H1 (cell line): Measurements from ENCODE around the gene COTL1. TPM values are rescaled to one million over a fixed set of nuclear protein-coding genes. Genes with fewer than 3 reads are reported as not detected.

Experiments used
- CTCF ChIA-PET: fragments of 300-600 bp; sonication (Branson Sonifier 250); formaldehyde crosslinking; loops from one replicate; lab custom pipeline; 2021; ENCODE audit not compliant: partially characterized antibody; lab: Charles Lee
- POLR2A ChIA-PET: fragments of 300-600 bp; sonication (Branson Sonifier 250); formaldehyde crosslinking; loops from one replicate; lab custom pipeline; 2021; ENCODE audit warnings: inconsistent platforms; ENCODE audit not compliant: partially characterized antibody; lab: Charles Lee
- DNase-seq, 2 experiments: peaks; one replicate each; pipeline versions ENCODE4 v3.0.0 to v3.0.0-alpha.2; 2010 to 2022; ENCODE audit warnings: low spot score in 2 of 2, low read depth in 1 of 2, mixed read lengths in 1 of 2
- FAIRE-seq: peaks from 2 replicates; lab custom pipeline; 2011; peaks lifted over from hg19 to GRCh38; lab: Jason Lieb, UNC
- H2AFZ ChIP-seq: 2 replicates; pipeline ENCODE4 v1.8.1; 2012; ENCODE audit warnings: low read length, inconsistent platforms
- H2AK5ac ChIP-seq: 2 replicates; pipeline ENCODE4 v1.6.1; 2013; ENCODE audit warnings: low read depth, low read length
- H2BK120ac ChIP-seq: replicated peaks from 2 replicates; pipeline ENCODE3; 2013; ENCODE audit warnings: low read depth, low read length, inconsistent platforms
- H2BK12ac ChIP-seq: 2 replicates; pipeline ENCODE4 v1.6.1; 2013; ENCODE audit warnings: low read depth, low read length
- H2BK15ac ChIP-seq: 2 replicates; pipeline ENCODE4 v1.6.1; 2013; ENCODE audit warnings: low read length
- H2BK20ac ChIP-seq: 2 replicates; pipeline ENCODE4 v1.6.1; 2013; ENCODE audit warnings: low read length
- H2BK5ac ChIP-seq: 2 replicates; pipeline ENCODE4 v1.6.1; 2013; ENCODE audit warnings: low read depth, low read length
- H3K14ac ChIP-seq: 2 replicates; pipeline ENCODE4 v1.6.1; 2013; ENCODE audit warnings: inconsistent platforms; ENCODE audit not compliant: insufficient read length
- H3K18ac ChIP-seq: 2 replicates; pipeline ENCODE4 v1.6.1; 2013; ENCODE audit warnings: low read length; ENCODE audit errors: extremely low read depth
- H3K23ac ChIP-seq: 2 replicates; pipeline ENCODE4 v1.6.1; 2013; ENCODE audit warnings: inconsistent platforms; ENCODE audit not compliant: insufficient read length
- H3K23me2 ChIP-seq: 2 replicates; pipeline ENCODE4 v1.6.1; 2013; ENCODE audit warnings: low read depth, low read length
- H3K27ac ChIP-seq: 2 replicates; pipeline ENCODE4 v1.6.1; 2011; ENCODE audit warnings: low read depth, low read length, inconsistent platforms
- H3K27me3 ChIP-seq, 4 experiments: replicated peaks in 1 of 4; 1 replicate in 1 of 4; 2 replicates in 3 of 4; pipeline versions ENCODE4 v1.6.1 to v1.8.1; 2011 to 2013; ENCODE audit warnings: low read length in 3 of 4, mild to moderate bottlenecking in 3 of 4, inconsistent platforms in 2 of 4, mixed read lengths in 2 of 4, moderate library complexity in 1 of 4; ENCODE audit not compliant: control insufficient read depth in 3 of 4, insufficient read depth in 3 of 4; ENCODE audit errors: extremely low read depth in 1 of 4
- H3K36me3 ChIP-seq, 4 experiments: 2 replicates each; pipeline versions ENCODE4 v1.6.1 to v1.8.1; 2011 to 2013; ENCODE audit warnings: mild to moderate bottlenecking in 4 of 4, low read length in 3 of 4, moderate library complexity in 2 of 4, control low read depth in 1 of 4, inconsistent platforms in 1 of 4; ENCODE audit not compliant: insufficient read depth in 4 of 4, control insufficient read depth in 2 of 4
- H3K4ac ChIP-seq: replicated peaks from 2 replicates; pipeline ENCODE3; 2013; ENCODE audit warnings: low read length, low read depth, mixed read lengths, inconsistent platforms; ENCODE audit not compliant: insufficient read length
- H3K4me1 ChIP-seq, 4 experiments: replicated peaks in 1 of 4; 1 replicate in 1 of 4; 2 replicates in 3 of 4; pipeline versions ENCODE4 v1.6.1 to v1.8.1; 2011 to 2013; ENCODE audit warnings: low read length in 3 of 4, inconsistent platforms in 2 of 4, mixed read lengths in 1 of 4; ENCODE audit not compliant: insufficient read depth in 4 of 4, control insufficient read depth in 3 of 4
- H3K4me2 ChIP-seq, 2 experiments: 2 replicates each; pipeline versions ENCODE4 v1.6.1 to v1.8.1; 2011 to 2013; ENCODE audit warnings: low read depth in 2 of 2, low read length in 2 of 2, control low read depth in 1 of 2, inconsistent platforms in 1 of 2, mild to moderate bottlenecking in 1 of 2; ENCODE audit not compliant: insufficient read depth in 1 of 2
- H3K4me3 ChIP-seq, 4 experiments: fragments of 200-600, 300-600 bp in 1 of 4; sonication (generic), shearing (Covaris generic), sonication (Bioruptor Twin) in 1 of 4; 2 replicates each; pipeline versions ENCODE4 v1.5.1 to v1.8.1; 2011 to 2016; ENCODE audit warnings: low read length in 4 of 4, low read depth in 3 of 4, control low read depth in 2 of 4, inconsistent platforms in 2 of 4, mild to moderate bottlenecking in 2 of 4, mixed read lengths in 1 of 4, moderate library complexity in 1 of 4; ENCODE audit not compliant: insufficient read depth in 2 of 4; ENCODE audit errors: extremely low read depth in 1 of 4
- H3K56ac ChIP-seq: replicated peaks from 2 replicates; pipeline ENCODE3; 2013; ENCODE audit warnings: low read depth, mild to moderate bottlenecking, mixed read lengths, low read length, inconsistent platforms; ENCODE audit not compliant: insufficient read length
- H3K79me1 ChIP-seq: 2 replicates; pipeline ENCODE4 v1.6.1; 2013; ENCODE audit warnings: low read depth, low read length, control low read depth
- H3K79me2 ChIP-seq, 2 experiments: 2 replicates each; pipeline versions ENCODE4 v1.6.1 to v1.8.1; 2012 to 2013; ENCODE audit warnings: low read length in 2 of 2, mild to moderate bottlenecking in 2 of 2, inconsistent platforms in 1 of 2; ENCODE audit not compliant: insufficient read depth in 2 of 2, control insufficient read depth in 1 of 2
- H3K9ac ChIP-seq, 4 experiments: replicated peaks in 1 of 4; 1 replicate in 1 of 4; 2 replicates in 3 of 4; pipeline versions ENCODE4 v1.6.1 to v1.8.1; 2011 to 2013; ENCODE audit warnings: low read depth in 3 of 4, low read length in 3 of 4, control low read depth in 2 of 4, mild to moderate bottlenecking in 2 of 4, moderate library complexity in 2 of 4, inconsistent platforms in 1 of 4; ENCODE audit errors: extremely low read depth in 1 of 4
- H3K9me3 ChIP-seq, 2 experiments: 2 replicates each; pipeline versions ENCODE4 v1.6.1 to v1.8.1; 2012 to 2013; ENCODE audit warnings: mild to moderate bottlenecking in 2 of 2, moderate library complexity in 2 of 2, control low read depth in 1 of 2, inconsistent platforms in 1 of 2, low read depth in 1 of 2, low read length in 1 of 2, mixed read lengths in 1 of 2; ENCODE audit not compliant: insufficient read depth in 2 of 2
- H4K20me1 ChIP-seq, 2 experiments: replicated peaks in 1 of 2; 2 replicates each; pipeline versions ENCODE3 to v1.8.1; 2011 to 2013; ENCODE audit warnings: inconsistent platforms in 2 of 2, low read length in 2 of 2, mild to moderate bottlenecking in 1 of 2; ENCODE audit not compliant: insufficient read depth in 2 of 2, control insufficient read depth in 1 of 2
- H4K5ac ChIP-seq: 2 replicates; pipeline ENCODE4 v1.6.1; 2013; ENCODE audit warnings: low read length, low read depth, mixed read lengths, inconsistent platforms; ENCODE audit not compliant: insufficient read length
- H4K8ac ChIP-seq: 2 replicates; pipeline ENCODE4 v1.8.0; 2013; ENCODE audit warnings: mild to moderate bottlenecking, moderate library complexity, low read length, inconsistent platforms; ENCODE audit not compliant: insufficient read depth; ENCODE audit errors: extremely low read depth
- H4K91ac ChIP-seq: replicated peaks from 2 replicates; pipeline ENCODE3; 2013; ENCODE audit warnings: low read length, mixed read lengths, inconsistent platforms; ENCODE audit not compliant: insufficient read length
- CBX8 ChIP-seq: fragments of 300-800, 300-1000 bp; sonication (generic); IDR thresholded peaks from 2 replicates; pipeline ENCODE4 v1.7.1; 2016; ENCODE audit warnings: low read depth, low read length, borderline replicate concordance
- CHD1 ChIP-seq: IDR thresholded peaks from 2 replicates; pipeline ENCODE4 v1.6.1; 2012; ENCODE audit warnings: low read depth, low read length, improper control_type of control experiment
- CHD2 ChIP-seq: IDR thresholded peaks from 2 replicates; pipeline ENCODE4 v1.6.1; 2012; ENCODE audit warnings: low read length, improper control_type of control experiment
- PHF8 ChIP-seq: fragments of 200-600 bp; sonication (generic); conservative IDR thresholded peaks from 2 replicates; pipeline ENCODE4 v1.7.1; 2012; ENCODE audit warnings: low read depth, mild to moderate bottlenecking, inconsistent platforms, low read length, moderate library complexity
- RBBP5 ChIP-seq: IDR thresholded peaks from 2 replicates; pipeline ENCODE4 v1.7.1; 2012; ENCODE audit warnings: low read depth, mild to moderate bottlenecking, inconsistent platforms, low read length, moderate library complexity, borderline replicate concordance
- SAP30 ChIP-seq: fragments of 300-600 bp; sonication (generic); IDR thresholded peaks from 2 replicates; pipeline ENCODE4 v1.7.1; 2012; ENCODE audit warnings: low read length, moderate library complexity, mild to moderate bottlenecking, inconsistent platforms; ENCODE audit not compliant: insufficient read depth, insufficient replicate concordance
- SIN3A ChIP-seq, 2 experiments: IDR thresholded peaks in 1 of 2; conservative IDR thresholded peaks in 1 of 2; 2 replicates each; pipeline ENCODE4 v1.6.1; 2011 to 2012; ENCODE audit warnings: low read length in 2 of 2, improper control_type of control experiment in 1 of 2, low read depth in 1 of 2, mild to moderate bottlenecking in 1 of 2
- SP1 ChIP-seq: IDR thresholded peaks from 2 replicates; pipeline ENCODE4 v1.6.1; 2011; ENCODE audit warnings: low read depth, low read length
- SUZ12 ChIP-seq: fragments of 200-600 bp; sonication (generic); IDR thresholded peaks from 2 replicates; pipeline ENCODE4 v1.6.1; 2012; ENCODE audit warnings: mild to moderate bottlenecking, inconsistent platforms, low read length, moderate library complexity, mixed read lengths
- TAF1 ChIP-seq: IDR thresholded peaks from 2 replicates; pipeline ENCODE4 v1.6.1; 2011; ENCODE audit warnings: mild to moderate bottlenecking, low read depth, low read length
- YY1 ChIP-seq: IDR thresholded peaks from 2 replicates; pipeline ENCODE4 v1.6.1; 2011; ENCODE audit warnings: low read depth, mild to moderate bottlenecking, low read length
- WGBS, 2 experiments: shearing (Covaris generic) in 1 of 2; methylation state at CpG; one replicate each; pipeline versions ENCODE4 v1.1.6 to v1.1.7; 2013 to 2015; ENCODE audit warnings: low lambda C conversion rate in 2 of 2, mixed read lengths in 2 of 2, inconsistent platforms in 1 of 2, low coverage in 1 of 2, missing lambda C conversion rate in 1 of 2; ENCODE audit not compliant: insufficient replicate concordance in 2 of 2, insufficient coverage in 1 of 2, insufficient read length in 1 of 2; ENCODE audit errors: extremely low coverage in 1 of 2, missing lambda C conversion rate in 1 of 2; 5-methylcytosine and 5-hydroxymethylcytosine counted together
- polyA plus RNA-seq, 7 experiments: library from polyadenylated mRNA; depleted of rRNA in 3 of 7; stranded (reverse) in 5 of 7; unstranded in 2 of 7; fragments of >200 nt in 5 of 7; fragments of 200-250 nt in 2 of 7; gene quantifications; 1 replicate in 5 of 7; 2 replicates in 1 of 7; 4 replicates in 1 of 7; pipeline versions ENCODE4 v1.2.1 to v1.2.3, GENCODE V29; 2011 to 2013; ENCODE audit warnings: missing spikeins in 2 of 7, mixed read lengths in 2 of 7
- total RNA-seq: library from RNA; stranded (reverse); fragmentation: NEBNext Ultra II Directional; extraction: Animal tissue kit (Norgen Biotek cat#: 25700); gene quantifications from 2 replicates; pipeline ENCODE4 v1.2.1, GENCODE V29; 2021
- TF ChIP-seq, protein P1 (sequence below): IDR thresholded peaks from 2 replicates; pipeline ENCODE4 v1.6.1; 2012; ENCODE audit warnings: low read length, inconsistent platforms

Gene COTL1
- total and polyA plus RNA-seq, 2 of the 8 experiments (the other 6 are each of a cell fraction or from before 2014, with no cell fraction given), result 59.2 to 183 TPM

DNA sequence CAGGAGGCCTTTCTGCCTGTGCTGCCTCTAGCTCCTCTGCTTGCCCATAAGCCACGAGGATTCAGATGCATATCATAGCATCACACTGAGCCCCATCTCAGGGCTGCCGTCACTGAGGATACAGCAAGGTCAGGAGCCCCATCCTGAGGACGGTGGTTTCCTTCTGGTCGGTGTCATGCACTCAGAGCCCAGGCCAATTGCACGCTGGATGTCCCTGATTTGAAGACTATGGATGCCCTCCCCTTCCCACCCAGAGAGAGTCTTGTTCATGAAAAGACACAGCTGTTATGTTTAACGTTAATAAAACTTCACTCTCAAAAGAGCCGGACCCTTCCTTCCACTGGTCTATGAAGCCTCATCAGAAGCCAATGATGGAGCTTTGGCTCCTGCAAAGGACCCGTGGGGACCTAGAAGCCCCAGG is 19.9 kb downstream of the COTL1 start:
- no peak overlapping the region; the same call in 1 of the 2 replicates for H3K27ac ChIP-seq
- H3K14ac ChIP-seq, result no peak overlapping the region
- no peak overlapping the region for H3K4ac ChIP-seq
- no peak overlapping the region for H3K9ac ChIP-seq
- no peak for FAIRE-seq
- H3K4me3 ChIP-seq, result no peak overlapping the region
- H2BK5ac ChIP-seq, result no peak overlapping the region
- H3K23ac ChIP-seq, result no peak overlapping the region
- H3K4me1 ChIP-seq, result peaks cover 4 to 30% (median 17%) of the 10 kb centered on the region in 4 experiments; a peak in 6 of 7 replicates
- no peak overlapping the region for H2AK5ac ChIP-seq
- H3K27me3 ChIP-seq, result peaks cover 0 to 4% (median 1%) of the 10 kb centered on the region in 4 experiments; a peak in 3 of 7 replicates
- peaks cover 15% of the 10 kb centered on the region for H3K79me1 ChIP-seq
- no peaks in the 10 kb centered on the region for H3K23me2 ChIP-seq
- POLR2A ChIA-PET, result interaction anchor here (0.7 to 2.3 kb wide), 5 partner anchors 12 to 108 kb away, joined by 3 to 7 read pairs (median 5); no protein-coding TSS in a partner anchor
- peaks cover 5 to 45% of the 10 kb centered on the region in 2 experiments; a peak in 3 of 4 replicates for H3K79me2 ChIP-seq
- H4K8ac ChIP-seq, result no peak overlapping the region
- no peaks in the 10 kb centered on the region for H3K9me3 ChIP-seq
- H2BK12ac ChIP-seq, result no peak overlapping the region
- no peaks in the 10 kb centered on the region for H3K36me3 ChIP-seq
- no peak overlapping the region for H4K91ac ChIP-seq
- WGBS, 2 experiments, result 80% methylated on average over 8 of the region's 8 CpGs; no CpG with 5 or more reads in 1 of the 2 experiments
- H3K56ac ChIP-seq, result no peak overlapping the region
- H3K18ac ChIP-seq, result no peak overlapping the region
- H2AFZ ChIP-seq, result no peak overlapping the region
- H4K5ac ChIP-seq, result no peak overlapping the region
- peaks cover 27 to 35% of the 10 kb centered on the region in 2 experiments for H4K20me1 ChIP-seq
- DNase-seq, result no peak
- H2BK20ac ChIP-seq, result no peak overlapping the region
- peak overlapping the region in 1 of 2 experiments; percentile 62; a peak in 3 of 4 replicates for H3K4me2 ChIP-seq
- H2BK120ac ChIP-seq, result no peak overlapping the region
- CTCF ChIA-PET, result interaction anchor here (0.7 to 2.5 kb wide), 12 partner anchors 10 to 92 kb away, joined by 3 to 10 read pairs (median 4); no protein-coding TSS in a partner anchor
- peak overlapping the region; percentile 7; the same call in 1 of the 2 replicates for H2BK15ac ChIP-seq
- TF ChIP-seq TAF1, result no peak
- no peak for TF ChIP-seq CHD2
- TF ChIP-seq SUZ12, result no peak
- TF ChIP-seq SP1, result no peak
- no peak for TF ChIP-seq SIN3A (conservative IDR thresholded peaks at IDR 0.05 in 1 of 2, IDR thresholded peaks at IDR 0.05 in 1 of 2; ENCODE audit: low read depth in 1 of 2, low read length in 2 of 2)
- no peak for TF ChIP-seq CHD1
- TF ChIP-seq, protein P1, sequence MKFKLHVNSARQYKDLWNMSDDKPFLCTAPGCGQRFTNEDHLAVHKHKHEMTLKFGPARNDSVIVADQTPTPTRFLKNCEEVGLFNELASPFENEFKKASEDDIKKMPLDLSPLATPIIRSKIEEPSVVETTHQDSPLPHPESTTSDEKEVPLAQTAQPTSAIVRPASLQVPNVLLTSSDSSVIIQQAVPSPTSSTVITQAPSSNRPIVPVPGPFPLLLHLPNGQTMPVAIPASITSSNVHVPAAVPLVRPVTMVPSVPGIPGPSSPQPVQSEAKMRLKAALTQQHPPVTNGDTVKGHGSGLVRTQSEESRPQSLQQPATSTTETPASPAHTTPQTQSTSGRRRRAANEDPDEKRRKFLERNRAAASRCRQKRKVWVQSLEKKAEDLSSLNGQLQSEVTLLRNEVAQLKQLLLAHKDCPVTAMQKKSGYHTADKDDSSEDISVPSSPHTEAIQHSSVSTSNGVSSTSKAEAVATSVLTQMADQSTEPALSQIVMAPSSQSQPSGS, result no peak
- TF ChIP-seq YY1, result no peak
- no peak for TF ChIP-seq PHF8
- TF ChIP-seq SAP30, result no peak
- TF ChIP-seq RBBP5, result no peak
- no peak for TF ChIP-seq CBX8
